NT2/D1 (cell line): ENCODE results near the gene CALHM3.

Source experiments
- DNase-seq: peaks from one replicate; pipeline ENCODE4 v3.0.0-alpha.2; 2011; ENCODE audit warnings: low read depth, low spot score
- H3K27me3 ChIP-seq: 2 replicates; pipeline ENCODE4 v1.6.0; 2011; ENCODE audit warnings: mild to moderate bottlenecking; ENCODE audit not compliant: insufficient read length, insufficient read depth
- H3K36me3 ChIP-seq: 2 replicates; pipeline ENCODE4 v1.6.1; 2011; ENCODE audit warnings: mild to moderate bottlenecking, low read length, mixed read lengths; ENCODE audit not compliant: insufficient read depth, insufficient read length
- H3K4me1 ChIP-seq: 2 replicates; pipeline ENCODE4 v1.5.1; 2011; ENCODE audit not compliant: insufficient read depth, insufficient read length
- H3K4me3 ChIP-seq: 2 replicates; pipeline ENCODE4 v1.5.1; 2011; ENCODE audit warnings: low read depth; ENCODE audit not compliant: insufficient read length
- H3K9ac ChIP-seq: 2 replicates; pipeline ENCODE4 v1.6.0; 2011; ENCODE audit warnings: low read depth; ENCODE audit not compliant: insufficient read length
- H3K9me3 ChIP-seq: 2 replicates; pipeline ENCODE4 v1.5.1; 2011; ENCODE audit warnings: mild to moderate bottlenecking, low read length; ENCODE audit not compliant: insufficient read depth
- SUZ12 ChIP-seq: IDR thresholded peaks from 2 replicates; pipeline ENCODE4 v1.6.1; 2011; ENCODE audit not compliant: insufficient read length, insufficient read depth; ENCODE audit errors: extremely low read depth
- YY1 ChIP-seq: IDR thresholded peaks from 2 replicates; pipeline ENCODE4 v1.6.1; 2011; ENCODE audit not compliant: insufficient read length, insufficient read depth
- ZNF274 ChIP-seq: IDR thresholded peaks from 2 replicates; pipeline ENCODE4 v1.6.1; 2011; ENCODE audit warnings: mild to moderate bottlenecking, low read depth, low read length

The CALHM3 gene

GRCh38 chr10:103469201-103469600, 9.8 kb downstream of the CALHM3 start:
- TF ChIP-seq YY1, result no peak
- no peak for TF ChIP-seq SUZ12
- TF ChIP-seq ZNF274, result no peak
- DNase-seq, result no peak
- H3K27me3 ChIP-seq, result no peaks in the 10 kb centered on the region
- H3K9me3 ChIP-seq, result no peaks in the 10 kb centered on the region
- H3K4me3 ChIP-seq, result no peak overlapping the region
- no peak overlapping the region for H3K9ac ChIP-seq
- no peaks in the 10 kb centered on the region for H3K36me3 ChIP-seq
- peaks cover 7% of the 10 kb centered on the region for H3K4me1 ChIP-seq

DNA sequence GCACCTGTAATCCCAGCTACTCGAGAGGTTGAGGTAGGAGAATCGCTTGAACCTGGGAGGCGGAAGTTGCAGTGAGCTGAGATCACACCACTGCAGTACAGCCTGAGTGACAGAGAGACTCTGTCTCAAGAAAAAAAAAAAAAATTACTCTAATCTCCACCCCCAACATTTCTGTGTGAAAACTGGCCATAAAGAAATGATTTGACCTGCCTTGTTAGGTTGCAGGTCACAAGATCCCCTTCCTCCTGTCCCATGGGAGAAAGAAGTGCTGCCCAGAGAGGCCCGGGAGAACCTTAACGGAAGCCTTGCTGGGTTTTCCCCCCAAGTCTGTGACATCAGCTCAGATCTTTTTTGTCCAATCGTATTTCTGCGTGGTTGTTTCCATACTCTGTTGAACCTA, 11.6 kb downstream of the CALHM3 start:
- no peak overlapping the region for H3K9ac ChIP-seq
- peaks cover 4% of the 10 kb centered on the region for H3K4me1 ChIP-seq
- TF ChIP-seq YY1, result no peak
- no peak for TF ChIP-seq ZNF274
- no peak for TF ChIP-seq SUZ12
- no peaks in the 10 kb centered on the region for H3K27me3 ChIP-seq
- no peak for DNase-seq
- H3K4me3 ChIP-seq, result no peak overlapping the region
- H3K9me3 ChIP-seq, result no peaks in the 10 kb centered on the region
- no peaks in the 10 kb centered on the region for H3K36me3 ChIP-seq

GRCh38 chr10:103466734-103467133, 12.3 kb downstream of the CALHM3 start:
- DNase-seq, result no peak
- Histone ChIP-seq H3K27me3 (no peaks in the 10 kb centered on the region), H3K9me3 (no peaks in the 10 kb centered on the region), H3K4me3 (no peak overlapping the region), H3K9ac (no peak overlapping the region), H3K36me3 (no peaks in the 10 kb centered on the region), H3K4me1 (peaks cover under 1% of the 10 kb centered on the region)
- TF ChIP-seq SUZ12, result no peak
- TF ChIP-seq YY1, result no peak
- no peak for TF ChIP-seq ZNF274

- Histone ChIP-seq H3K4me3 (no peak overlapping the region), H3K9ac (no peak overlapping the region), H3K36me3 (no peaks in the 10 kb centered on the region), H3K27me3 (no peaks in the 10 kb centered on the region), H3K4me1 (no peaks in the 10 kb centered on the region), H3K9me3 (no peaks in the 10 kb centered on the region)
- no peak for TF ChIP-seq ZNF274
- TF ChIP-seq YY1, result no peak
- no peak for TF ChIP-seq SUZ12
- no peak for DNase-seq
These were observed 13.4 kb downstream of the CALHM3 start for GRCh38 chr10:103465411-103466179.

DNA sequence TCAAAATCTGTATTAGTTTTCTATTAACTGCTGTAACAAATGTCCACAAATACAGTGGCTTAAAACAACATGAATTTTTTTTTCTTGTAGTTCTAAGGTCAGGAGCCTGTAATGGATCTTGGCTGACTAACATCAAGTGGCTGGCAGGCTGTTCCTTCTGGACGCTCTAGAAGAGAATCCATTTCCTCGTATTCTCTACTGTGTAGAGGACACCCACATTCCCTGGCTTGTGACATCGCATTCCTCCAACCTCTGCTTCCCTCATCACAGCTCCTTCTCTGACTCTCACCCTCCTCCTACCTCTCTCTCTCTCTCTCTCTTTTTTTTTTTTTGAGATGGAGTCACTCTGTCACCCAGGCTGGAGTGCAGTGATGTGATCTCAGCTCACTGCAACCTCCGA, 15.5 kb downstream of the CALHM3 start:
- no peaks in the 10 kb centered on the region for H3K27me3 ChIP-seq
- no peak for TF ChIP-seq YY1
- TF ChIP-seq SUZ12, result no peak
- TF ChIP-seq ZNF274, result no peak
- H3K4me3 ChIP-seq, result no peak overlapping the region
- H3K9me3 ChIP-seq, result no peaks in the 10 kb centered on the region
- H3K9ac ChIP-seq, result no peak overlapping the region
- H3K4me1 ChIP-seq, result no peaks in the 10 kb centered on the region
- DNase-seq, result no peak
- no peaks in the 10 kb centered on the region for H3K36me3 ChIP-seq

- TF ChIP-seq YY1, result no peak
- TF ChIP-seq ZNF274, result no peak
- TF ChIP-seq SUZ12, result no peak
- Histone ChIP-seq H3K9ac (no peak overlapping the region), H3K27me3 (no peaks in the 10 kb centered on the region), H3K36me3 (no peaks in the 10 kb centered on the region), H3K9me3 (no peaks in the 10 kb centered on the region), H3K4me1 (no peaks in the 10 kb centered on the region), H3K4me3 (no peak overlapping the region)
- no peak for DNase-seq
These were observed 19.4 kb downstream of the CALHM3 start for GRCh38 chr10:103459615-103460014.

DNA sequence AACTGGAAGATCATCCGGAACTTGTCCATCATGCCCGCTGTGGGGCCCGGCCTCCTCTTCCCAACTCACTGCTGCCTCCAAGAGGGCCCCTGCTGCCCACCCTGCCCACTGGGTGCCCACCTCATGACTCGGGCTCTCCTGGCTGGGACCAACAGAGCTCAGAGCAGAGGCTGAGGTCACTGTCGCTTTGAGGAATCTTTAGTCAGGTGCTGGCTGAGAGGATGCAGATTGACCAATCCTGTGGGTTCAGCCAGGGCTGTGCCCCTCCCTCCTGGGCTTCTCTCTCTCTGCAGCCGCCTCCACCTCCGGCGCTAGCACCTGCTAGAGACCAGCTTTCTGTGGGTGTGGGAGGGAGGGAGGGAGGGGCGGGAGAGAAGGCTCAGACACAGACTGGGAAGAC, 20.3 kb downstream of the CALHM3 start, which contains the start of gene CALHM1:
Gene CALHM1 (minus strand): TSS at position 181 of the 400 bp plus-strand sequence. CDS start 149 bp downstream, at position 32.
- no peak for DNase-seq
- Histone ChIP-seq H3K4me3 (no peak within 1 kb of the TSS), H3K9me3 (no peaks in the 10 kb centered on the region), H3K9ac (no peak within 1 kb of the TSS), H3K4me1 (no peaks in the 10 kb centered on the region), H3K27me3 (no peaks in the 10 kb centered on the region), H3K36me3 (no peaks in the 10 kb centered on the region)
- TF ChIP-seq ZNF274, result no peak
